H1 (cell line): ENCODE data around the gene NUDCD2. TPM values are rescaled to one million over a fixed set of nuclear protein-coding genes. Genes with fewer than 3 reads are reported as not detected.
A peak's percentile ranks its signal among the peaks of the same experiment; 100 is the strongest.

Experiments used
- CTCF ChIA-PET: fragments of 300-600 bp; sonication (Branson Sonifier 250); formaldehyde crosslinking; loops from one replicate; lab custom pipeline; 2021; ENCODE audit not compliant: partially characterized antibody; lab: Charles Lee
- POLR2A ChIA-PET: fragments of 300-600 bp; sonication (Branson Sonifier 250); formaldehyde crosslinking; loops from one replicate; lab custom pipeline; 2021; ENCODE audit warnings: inconsistent platforms; ENCODE audit not compliant: partially characterized antibody; lab: Charles Lee
- DNase-seq, 2 experiments: peaks; one replicate each; pipeline versions ENCODE4 v3.0.0 to v3.0.0-alpha.2; 2010 to 2022; ENCODE audit warnings: low spot score in 2 of 2, low read depth in 1 of 2, mixed read lengths in 1 of 2
- FAIRE-seq: peaks from 2 replicates; lab custom pipeline; 2011; peaks lifted over from hg19 to GRCh38; lab: Jason Lieb, UNC
- H2AFZ ChIP-seq: 2 replicates; pipeline ENCODE4 v1.8.1; 2012; ENCODE audit warnings: low read length, inconsistent platforms
- H2AK5ac ChIP-seq: 2 replicates; pipeline ENCODE4 v1.6.1; 2013; ENCODE audit warnings: low read depth, low read length
- H2BK120ac ChIP-seq: replicated peaks from 2 replicates; pipeline ENCODE3; 2013; ENCODE audit warnings: low read depth, low read length, inconsistent platforms
- H2BK12ac ChIP-seq: 2 replicates; pipeline ENCODE4 v1.6.1; 2013; ENCODE audit warnings: low read depth, low read length
- H2BK15ac ChIP-seq: 2 replicates; pipeline ENCODE4 v1.6.1; 2013; ENCODE audit warnings: low read length
- H2BK20ac ChIP-seq: 2 replicates; pipeline ENCODE4 v1.6.1; 2013; ENCODE audit warnings: low read length
- H2BK5ac ChIP-seq: 2 replicates; pipeline ENCODE4 v1.6.1; 2013; ENCODE audit warnings: low read depth, low read length
- H3K14ac ChIP-seq: 2 replicates; pipeline ENCODE4 v1.6.1; 2013; ENCODE audit warnings: inconsistent platforms; ENCODE audit not compliant: insufficient read length
- H3K18ac ChIP-seq: 2 replicates; pipeline ENCODE4 v1.6.1; 2013; ENCODE audit warnings: low read length; ENCODE audit errors: extremely low read depth
- H3K23ac ChIP-seq: 2 replicates; pipeline ENCODE4 v1.6.1; 2013; ENCODE audit warnings: inconsistent platforms; ENCODE audit not compliant: insufficient read length
- H3K23me2 ChIP-seq: 2 replicates; pipeline ENCODE4 v1.6.1; 2013; ENCODE audit warnings: low read depth, low read length
- H3K27ac ChIP-seq: 2 replicates; pipeline ENCODE4 v1.6.1; 2011; ENCODE audit warnings: low read depth, low read length, inconsistent platforms
- H3K27me3 ChIP-seq, 4 experiments: replicated peaks in 1 of 4; 1 replicate in 1 of 4; 2 replicates in 3 of 4; pipeline versions ENCODE4 v1.6.1 to v1.8.1; 2011 to 2013; ENCODE audit warnings: low read length in 3 of 4, mild to moderate bottlenecking in 3 of 4, inconsistent platforms in 2 of 4, mixed read lengths in 2 of 4, moderate library complexity in 1 of 4; ENCODE audit not compliant: control insufficient read depth in 3 of 4, insufficient read depth in 3 of 4; ENCODE audit errors: extremely low read depth in 1 of 4
- H3K36me3 ChIP-seq, 4 experiments: 2 replicates each; pipeline versions ENCODE4 v1.6.1 to v1.8.1; 2011 to 2013; ENCODE audit warnings: mild to moderate bottlenecking in 4 of 4, low read length in 3 of 4, moderate library complexity in 2 of 4, control low read depth in 1 of 4, inconsistent platforms in 1 of 4; ENCODE audit not compliant: insufficient read depth in 4 of 4, control insufficient read depth in 2 of 4
- H3K4ac ChIP-seq: replicated peaks from 2 replicates; pipeline ENCODE3; 2013; ENCODE audit warnings: low read length, low read depth, mixed read lengths, inconsistent platforms; ENCODE audit not compliant: insufficient read length
- H3K4me1 ChIP-seq, 4 experiments: replicated peaks in 1 of 4; 1 replicate in 1 of 4; 2 replicates in 3 of 4; pipeline versions ENCODE4 v1.6.1 to v1.8.1; 2011 to 2013; ENCODE audit warnings: low read length in 3 of 4, inconsistent platforms in 2 of 4, mixed read lengths in 1 of 4; ENCODE audit not compliant: insufficient read depth in 4 of 4, control insufficient read depth in 3 of 4
- H3K4me2 ChIP-seq, 2 experiments: 2 replicates each; pipeline versions ENCODE4 v1.6.1 to v1.8.1; 2011 to 2013; ENCODE audit warnings: low read depth in 2 of 2, low read length in 2 of 2, control low read depth in 1 of 2, inconsistent platforms in 1 of 2, mild to moderate bottlenecking in 1 of 2; ENCODE audit not compliant: insufficient read depth in 1 of 2
- H3K4me3 ChIP-seq, 4 experiments: fragments of 200-600, 300-600 bp in 1 of 4; sonication (generic), shearing (Covaris generic), sonication (Bioruptor Twin) in 1 of 4; 2 replicates each; pipeline versions ENCODE4 v1.5.1 to v1.8.1; 2011 to 2016; ENCODE audit warnings: low read length in 4 of 4, low read depth in 3 of 4, control low read depth in 2 of 4, inconsistent platforms in 2 of 4, mild to moderate bottlenecking in 2 of 4, mixed read lengths in 1 of 4, moderate library complexity in 1 of 4; ENCODE audit not compliant: insufficient read depth in 2 of 4; ENCODE audit errors: extremely low read depth in 1 of 4
- H3K56ac ChIP-seq: replicated peaks from 2 replicates; pipeline ENCODE3; 2013; ENCODE audit warnings: low read depth, mild to moderate bottlenecking, mixed read lengths, low read length, inconsistent platforms; ENCODE audit not compliant: insufficient read length
- H3K79me1 ChIP-seq: 2 replicates; pipeline ENCODE4 v1.6.1; 2013; ENCODE audit warnings: low read depth, low read length, control low read depth
- H3K79me2 ChIP-seq, 2 experiments: 2 replicates each; pipeline versions ENCODE4 v1.6.1 to v1.8.1; 2012 to 2013; ENCODE audit warnings: low read length in 2 of 2, mild to moderate bottlenecking in 2 of 2, inconsistent platforms in 1 of 2; ENCODE audit not compliant: insufficient read depth in 2 of 2, control insufficient read depth in 1 of 2
- H3K9ac ChIP-seq, 4 experiments: replicated peaks in 1 of 4; 1 replicate in 1 of 4; 2 replicates in 3 of 4; pipeline versions ENCODE4 v1.6.1 to v1.8.1; 2011 to 2013; ENCODE audit warnings: low read depth in 3 of 4, low read length in 3 of 4, control low read depth in 2 of 4, mild to moderate bottlenecking in 2 of 4, moderate library complexity in 2 of 4, inconsistent platforms in 1 of 4; ENCODE audit errors: extremely low read depth in 1 of 4
- H3K9me3 ChIP-seq, 2 experiments: 2 replicates each; pipeline versions ENCODE4 v1.6.1 to v1.8.1; 2012 to 2013; ENCODE audit warnings: mild to moderate bottlenecking in 2 of 2, moderate library complexity in 2 of 2, control low read depth in 1 of 2, inconsistent platforms in 1 of 2, low read depth in 1 of 2, low read length in 1 of 2, mixed read lengths in 1 of 2; ENCODE audit not compliant: insufficient read depth in 2 of 2
- H4K20me1 ChIP-seq, 2 experiments: replicated peaks in 1 of 2; 2 replicates each; pipeline versions ENCODE3 to v1.8.1; 2011 to 2013; ENCODE audit warnings: inconsistent platforms in 2 of 2, low read length in 2 of 2, mild to moderate bottlenecking in 1 of 2; ENCODE audit not compliant: insufficient read depth in 2 of 2, control insufficient read depth in 1 of 2
- H4K5ac ChIP-seq: 2 replicates; pipeline ENCODE4 v1.6.1; 2013; ENCODE audit warnings: low read length, low read depth, mixed read lengths, inconsistent platforms; ENCODE audit not compliant: insufficient read length
- H4K8ac ChIP-seq: 2 replicates; pipeline ENCODE4 v1.8.0; 2013; ENCODE audit warnings: mild to moderate bottlenecking, moderate library complexity, low read length, inconsistent platforms; ENCODE audit not compliant: insufficient read depth; ENCODE audit errors: extremely low read depth
- H4K91ac ChIP-seq: replicated peaks from 2 replicates; pipeline ENCODE3; 2013; ENCODE audit warnings: low read length, mixed read lengths, inconsistent platforms; ENCODE audit not compliant: insufficient read length
- ATF2 ChIP-seq: IDR thresholded peaks from 2 replicates; pipeline ENCODE4 v1.6.1; 2012; ENCODE audit warnings: low read length, inconsistent platforms
- CBX8 ChIP-seq: fragments of 300-800, 300-1000 bp; sonication (generic); IDR thresholded peaks from 2 replicates; pipeline ENCODE4 v1.7.1; 2016; ENCODE audit warnings: low read depth, low read length, borderline replicate concordance
- CHD1 ChIP-seq: IDR thresholded peaks from 2 replicates; pipeline ENCODE4 v1.6.1; 2012; ENCODE audit warnings: low read depth, low read length, improper control_type of control experiment
- E2F6 ChIP-seq: IDR thresholded peaks from 2 replicates; pipeline ENCODE4 v1.6.1; 2012; ENCODE audit warnings: inconsistent platforms
- KDM1A ChIP-seq: fragments of 200-600, 300-600 bp; sonication (generic); IDR thresholded peaks from 2 replicates; pipeline ENCODE4 v1.7.1; 2016; ENCODE audit warnings: mild to moderate bottlenecking, low read length, borderline replicate concordance
- KDM4A ChIP-seq: IDR thresholded peaks from one replicate; pipeline ENCODE4 v1.7.1; 2012; ENCODE audit warnings: low read depth, mild to moderate bottlenecking, moderate library complexity, low read length, inconsistent platforms; ENCODE audit not compliant: severe bottlenecking
- POLR2A ChIP-seq, 2 experiments: IDR thresholded peaks; 1 replicate in 1 of 2; 2 replicates in 1 of 2; pipeline ENCODE4 v1.6.1; 2011; ENCODE audit warnings: low read depth in 2 of 2, low read length in 2 of 2, mild to moderate bottlenecking in 2 of 2; ENCODE audit errors: control extremely low read depth in 1 of 2
- POLR2AphosphoS5 ChIP-seq: IDR thresholded peaks from 2 replicates; pipeline ENCODE4 v1.6.1; 2011; ENCODE audit warnings: low read depth, low read length
- RXRA ChIP-seq: IDR thresholded peaks from 2 replicates; pipeline ENCODE4 v1.6.1; 2011; ENCODE audit warnings: low read depth, mild to moderate bottlenecking, low read length, moderate library complexity; ENCODE audit not compliant: insufficient read depth
- SAP30 ChIP-seq: fragments of 300-600 bp; sonication (generic); IDR thresholded peaks from 2 replicates; pipeline ENCODE4 v1.7.1; 2012; ENCODE audit warnings: low read length, moderate library complexity, mild to moderate bottlenecking, inconsistent platforms; ENCODE audit not compliant: insufficient read depth, insufficient replicate concordance
- SP2 ChIP-seq: IDR thresholded peaks from 2 replicates; pipeline ENCODE4 v1.6.1; 2012; ENCODE audit warnings: mild to moderate bottlenecking, low read length, inconsistent platforms
- TCF12 ChIP-seq: IDR thresholded peaks from 2 replicates; pipeline ENCODE4 v1.6.1; 2011; ENCODE audit warnings: low read depth, mild to moderate bottlenecking, low read length
- WGBS, 2 experiments: shearing (Covaris generic) in 1 of 2; methylation state at CpG; one replicate each; pipeline versions ENCODE4 v1.1.6 to v1.1.7; 2013 to 2015; ENCODE audit warnings: low lambda C conversion rate in 2 of 2, mixed read lengths in 2 of 2, inconsistent platforms in 1 of 2, low coverage in 1 of 2, missing lambda C conversion rate in 1 of 2; ENCODE audit not compliant: insufficient replicate concordance in 2 of 2, insufficient coverage in 1 of 2, insufficient read length in 1 of 2; ENCODE audit errors: extremely low coverage in 1 of 2, missing lambda C conversion rate in 1 of 2; 5-methylcytosine and 5-hydroxymethylcytosine counted together
- polyA plus RNA-seq, 7 experiments: library from polyadenylated mRNA; depleted of rRNA in 3 of 7; stranded (reverse) in 5 of 7; unstranded in 2 of 7; fragments of >200 nt in 5 of 7; fragments of 200-250 nt in 2 of 7; gene quantifications; 1 replicate in 5 of 7; 2 replicates in 1 of 7; 4 replicates in 1 of 7; pipeline versions ENCODE4 v1.2.1 to v1.2.3, GENCODE V29; 2011 to 2013; ENCODE audit warnings: missing spikeins in 2 of 7, mixed read lengths in 2 of 7
- total RNA-seq: library from RNA; stranded (reverse); fragmentation: NEBNext Ultra II Directional; extraction: Animal tissue kit (Norgen Biotek cat#: 25700); gene quantifications from 2 replicates; pipeline ENCODE4 v1.2.1, GENCODE V29; 2021

NUDCD2 gene
- total and polyA plus RNA-seq, 2 of the 8 experiments (the other 6 are each of a cell fraction or from before 2014, with no cell fraction given): 12.2 to 59.5 TPM

GRCh38 chr5:163508753-163509152 is 48.9 kb upstream of the NUDCD2 start:
- no peak overlapping the region for H4K91ac ChIP-seq
- no peak overlapping the region for H3K14ac ChIP-seq
- no peak overlapping the region for H3K56ac ChIP-seq
- no peak overlapping the region for H4K8ac ChIP-seq
- H2BK120ac ChIP-seq: no peak overlapping the region
- no peak overlapping the region for H3K9ac ChIP-seq
- H2BK12ac ChIP-seq: no peak overlapping the region
- FAIRE-seq: no peak
- H3K27me3 ChIP-seq: no peaks in the 10 kb centered on the region
- no peaks in the 10 kb centered on the region for H3K79me1 ChIP-seq
- POLR2A ChIA-PET: interaction anchor here (1.0 to 2.5 kb wide), 6 partner anchors 10 to 71 kb away, joined by 3 to 12 read pairs (median 8); partner anchors contain the start of genes CCNG1, HMMR and NUDCD2
- no peak overlapping the region for H2AFZ ChIP-seq
- CTCF ChIA-PET: interaction anchor here (0.7 to 1.5 kb wide), 5 partner anchors 10 to 70 kb away, joined by 3 to 5 read pairs (median 3); no protein-coding TSS in a partner anchor
- no peak overlapping the region for H2BK5ac ChIP-seq
- no peak overlapping the region for H3K18ac ChIP-seq
- H3K4me1 ChIP-seq: peaks cover 0 to 4% (median 3%) of the 10 kb centered on the region in 4 experiments; a peak in 3 of 7 replicates
- no peaks in the 10 kb centered on the region for H3K9me3 ChIP-seq
- no peak overlapping the region for H2AK5ac ChIP-seq
- peak overlapping the region; percentile 35 for H4K5ac ChIP-seq
- H3K4ac ChIP-seq: no peak overlapping the region
- no peak overlapping the region for H3K27ac ChIP-seq
- peaks cover 28 to 96% of the 10 kb centered on the region in 2 experiments for H3K79me2 ChIP-seq
- H4K20me1 ChIP-seq: peaks cover 19 to 34% of the 10 kb centered on the region in 2 experiments
- H3K4me2 ChIP-seq: peak overlapping the region in 1 of 2 experiments; percentile 26; a peak in 2 of 4 replicates
- peak overlapping the region in 1 of 4 experiments; percentile 31; a peak in 1 of 8 replicates for H3K4me3 ChIP-seq
- H3K36me3 ChIP-seq: peaks cover 2 to 21% (median 18%) of the 10 kb centered on the region in 4 experiments
- H2BK20ac ChIP-seq: no peak overlapping the region
- no peak overlapping the region for H2BK15ac ChIP-seq
- WGBS, 2 experiments: 83% methylated on average over 5 of the region's 5 CpGs; no CpG with 5 or more reads in 1 of the 2 experiments
- no peak for DNase-seq
- H3K23me2 ChIP-seq: peaks cover 12% of the 10 kb centered on the region
- no peak overlapping the region for H3K23ac ChIP-seq
- no peak for TF ChIP-seq SP2
- TF ChIP-seq CHD1: no peak
- no peak for TF ChIP-seq KDM4A
- no peak for TF ChIP-seq POLR2A (IDR thresholded peaks at IDR 0.05; ENCODE audit: control extremely low read depth in 1 of 2, low read depth in 2 of 2, low read length in 2 of 2)
- TF ChIP-seq ATF2: no peak
- no peak for TF ChIP-seq RXRA
- TF ChIP-seq POLR2AphosphoS5: no peak
- no peak for TF ChIP-seq TCF12
- TF ChIP-seq CBX8: no peak
- TF ChIP-seq E2F6: no peak
- no peak for TF ChIP-seq SAP30
- TF ChIP-seq KDM1A: no peak
